ENCODE data around the gene HMSD.

The HMSD gene

GRCh38 chr18:63974991-63975390 is 25.9 kb downstream of the HMSD start:
- Histone ChIP-seq H3K9me3 (ENCODE audit: insufficient read depth, low read depth, low read length) (no peaks in the 10 kb centered on the region), H3K4me1 (ENCODE audit: insufficient read depth, low read length) (0 out of 2 replicates have a peak, but pooled peaks cover 6% of the 10 kb centered on the region), H3K27ac (ENCODE audit: low read depth, low read length) (no peak overlapping the region), H3K4me3 (ENCODE audit: low read length) (no peak overlapping the region), H3K9ac (ENCODE audit: low read depth, low read length) (no peak overlapping the region), H3K36me3 (ENCODE audit: insufficient read depth, low read length) (no peaks in the 10 kb centered on the region), H3K27me3 (ENCODE audit: insufficient read depth, low read length) (peaks cover 71% of the 10 kb centered on the region)
- no CpG with 5 or more reads among the region's 2 CpGs for WGBS

GRCh38 chr18:63975628-63976027 is 26.5 kb downstream of the HMSD start:
- WGBS, result 78% methylated on average over 3 of the region's 3 CpGs
- Histone ChIP-seq H3K36me3 (ENCODE audit: insufficient read depth, low read length) (no peaks in the 10 kb centered on the region), H3K9me3 (ENCODE audit: insufficient read depth, low read depth, low read length) (no peaks in the 10 kb centered on the region), H3K27me3 (ENCODE audit: insufficient read depth, low read length) (peaks cover 73% of the 10 kb centered on the region), H3K4me3 (ENCODE audit: low read length) (no peak overlapping the region), H3K27ac (ENCODE audit: low read depth, low read length) (no peak overlapping the region), H3K4me1 (ENCODE audit: insufficient read depth, low read length) (0 out of 2 replicates have a peak, but pooled peaks cover 6% of the 10 kb centered on the region), H3K9ac (ENCODE audit: low read depth, low read length) (no peak overlapping the region)

- no peaks in the 10 kb centered on the region for H3K4me1 ChIP-seq (ENCODE audit: insufficient read depth, low read length)
- 88% methylated on average over 3 of the region's 3 CpGs for WGBS
- no peaks in the 10 kb centered on the region for H3K36me3 ChIP-seq (ENCODE audit: insufficient read depth, low read length)
- H3K9ac ChIP-seq (ENCODE audit: low read depth, low read length), result no peak overlapping the region
- no peak overlapping the region for H3K4me3 ChIP-seq (ENCODE audit: low read length)
- H3K27me3 ChIP-seq (ENCODE audit: insufficient read depth, low read length), result peaks cover 62% of the 10 kb centered on the region
- no peaks in the 10 kb centered on the region for H3K9me3 ChIP-seq (ENCODE audit: insufficient read depth, low read depth, low read length)
- H3K27ac ChIP-seq (ENCODE audit: low read depth, low read length), result no peak overlapping the region
Measured at GRCh38 chr18:63977040-63977439, 27.9 kb downstream of the HMSD start.

GRCh38 chr18:63979409-63979920 is 30.4 kb downstream of the HMSD start:
- no peak overlapping the region for H3K27ac ChIP-seq (ENCODE audit: low read depth, low read length)
- WGBS, result 38% methylated on average over 6 of the region's 6 CpGs
- no peaks in the 10 kb centered on the region for H3K4me1 ChIP-seq (ENCODE audit: insufficient read depth, low read length)
- no peak overlapping the region for H3K9ac ChIP-seq (ENCODE audit: low read depth, low read length)
- H3K36me3 ChIP-seq (ENCODE audit: insufficient read depth, low read length), result no peaks in the 10 kb centered on the region
- H3K27me3 ChIP-seq (ENCODE audit: insufficient read depth, low read length), result peaks cover 53% of the 10 kb centered on the region
- no peaks in the 10 kb centered on the region for H3K9me3 ChIP-seq (ENCODE audit: insufficient read depth, low read depth, low read length)
- H3K4me3 ChIP-seq (ENCODE audit: low read length), result no peak overlapping the region

GRCh38 chr18:63980027-63980426 is 30.9 kb downstream of the HMSD start:
- no peak overlapping the region for H3K27ac ChIP-seq (ENCODE audit: low read depth, low read length)
- WGBS, result 90% methylated on average over 7 of the region's 7 CpGs
- peaks cover 47% of the 10 kb centered on the region for H3K27me3 ChIP-seq (ENCODE audit: insufficient read depth, low read length)
- no peaks in the 10 kb centered on the region for H3K4me1 ChIP-seq (ENCODE audit: insufficient read depth, low read length)
- no peak overlapping the region for H3K4me3 ChIP-seq (ENCODE audit: low read length)
- no peaks in the 10 kb centered on the region for H3K36me3 ChIP-seq (ENCODE audit: insufficient read depth, low read length)
- no peak overlapping the region for H3K9ac ChIP-seq (ENCODE audit: low read depth, low read length)
- H3K9me3 ChIP-seq (ENCODE audit: insufficient read depth, low read depth, low read length), result no peaks in the 10 kb centered on the region

- H3K27me3 ChIP-seq (ENCODE audit: insufficient read depth, low read length), result peaks cover 37% of the 10 kb centered on the region
- no peaks in the 10 kb centered on the region for H3K9me3 ChIP-seq (ENCODE audit: insufficient read depth, low read depth, low read length)
- WGBS, result 86% methylated on average over 5 of the region's 6 CpGs
- H3K27ac ChIP-seq (ENCODE audit: low read depth, low read length), result no peak overlapping the region
- H3K4me1 ChIP-seq (ENCODE audit: insufficient read depth, low read length), result no peaks in the 10 kb centered on the region
- no peak overlapping the region for H3K9ac ChIP-seq (ENCODE audit: low read depth, low read length)
- H3K36me3 ChIP-seq (ENCODE audit: insufficient read depth, low read length), result no peaks in the 10 kb centered on the region
- H3K4me3 ChIP-seq (ENCODE audit: low read length), result no peak overlapping the region
Measured at GRCh38 chr18:63980896-63981460, 31.9 kb downstream of the HMSD start.

- WGBS, result 91% methylated on average over 2 of the region's 2 CpGs
- no peak overlapping the region for H3K27ac ChIP-seq (ENCODE audit: low read depth, low read length)
- H3K9ac ChIP-seq (ENCODE audit: low read depth, low read length), result no peak overlapping the region
- no peaks in the 10 kb centered on the region for H3K4me1 ChIP-seq (ENCODE audit: insufficient read depth, low read length)
- H3K9me3 ChIP-seq (ENCODE audit: insufficient read depth, low read depth, low read length), result no peaks in the 10 kb centered on the region
- peaks cover 30% of the 10 kb centered on the region for H3K27me3 ChIP-seq (ENCODE audit: insufficient read depth, low read length)
- no peaks in the 10 kb centered on the region for H3K36me3 ChIP-seq (ENCODE audit: insufficient read depth, low read length)
- H3K4me3 ChIP-seq (ENCODE audit: low read length), result no peak overlapping the region
Measured at GRCh38 chr18:63981719-63982118, 32.6 kb downstream of the HMSD start.

- H3K36me3 ChIP-seq (ENCODE audit: insufficient read depth, low read length), result no peaks in the 10 kb centered on the region
- no peak overlapping the region for H3K27ac ChIP-seq (ENCODE audit: low read depth, low read length)
- no peaks in the 10 kb centered on the region for H3K4me1 ChIP-seq (ENCODE audit: insufficient read depth, low read length)
- H3K9ac ChIP-seq (ENCODE audit: low read depth, low read length), result no peak overlapping the region
- no peak overlapping the region for H3K4me3 ChIP-seq (ENCODE audit: low read length)
- no peaks in the 10 kb centered on the region for H3K9me3 ChIP-seq (ENCODE audit: insufficient read depth, low read depth, low read length)
- H3K27me3 ChIP-seq (ENCODE audit: insufficient read depth, low read length), result peaks cover 24% of the 10 kb centered on the region
- WGBS, result 94% methylated on average over 3 of the region's 3 CpGs
Measured at GRCh38 chr18:63982361-63982760, 33.3 kb downstream of the HMSD start.

- 89% methylated on average over 7 of the region's 7 CpGs for WGBS
- no peaks in the 10 kb centered on the region for H3K36me3 ChIP-seq (ENCODE audit: insufficient read depth, low read length)
- no peaks in the 10 kb centered on the region; the same call in 1 of the 2 replicates for H3K27me3 ChIP-seq (ENCODE audit: insufficient read depth, low read length)
- H3K9ac ChIP-seq (ENCODE audit: low read depth, low read length), result no peak overlapping the region
- no peaks in the 10 kb centered on the region for H3K4me1 ChIP-seq (ENCODE audit: insufficient read depth, low read length)
- H3K4me3 ChIP-seq (ENCODE audit: low read length), result no peak overlapping the region
- H3K27ac ChIP-seq (ENCODE audit: low read depth, low read length), result no peak overlapping the region
- no peaks in the 10 kb centered on the region for H3K9me3 ChIP-seq (ENCODE audit: insufficient read depth, low read depth, low read length)
Measured at GRCh38 chr18:63986885-63987284, 37.8 kb downstream of the HMSD start.

- Histone ChIP-seq H3K9ac (ENCODE audit: low read depth, low read length) (no peak overlapping the region), H3K4me3 (ENCODE audit: low read length) (no peak overlapping the region), H3K9me3 (ENCODE audit: insufficient read depth, low read depth, low read length) (0 out of 2 replicates have a peak, but pooled peaks cover under 1% of the 10 kb centered on the region), H3K4me1 (ENCODE audit: insufficient read depth, low read length) (no peaks in the 10 kb centered on the region), H3K27ac (ENCODE audit: low read depth, low read length) (no peak overlapping the region), H3K27me3 (ENCODE audit: insufficient read depth, low read length) (no peaks in the 10 kb centered on the region), H3K36me3 (ENCODE audit: insufficient read depth, low read length) (no peaks in the 10 kb centered on the region)
- 97% methylated on average over 2 of the region's 2 CpGs for WGBS
Measured at GRCh38 chr18:63987743-63988142, 38.6 kb downstream of the HMSD start.

- no peak overlapping the region for H3K4me3 ChIP-seq (ENCODE audit: low read length)
- no peaks in the 10 kb centered on the region for H3K36me3 ChIP-seq (ENCODE audit: insufficient read depth, low read length)
- no peaks in the 10 kb centered on the region for H3K27me3 ChIP-seq (ENCODE audit: insufficient read depth, low read length)
- WGBS, result 85% methylated on average over 7 of the region's 7 CpGs
- no peaks in the 10 kb centered on the region for H3K4me1 ChIP-seq (ENCODE audit: insufficient read depth, low read length)
- H3K9me3 ChIP-seq (ENCODE audit: insufficient read depth, low read depth, low read length), result peaks cover 15% of the 10 kb centered on the region; the same call in 1 of the 2 replicates
- H3K9ac ChIP-seq (ENCODE audit: low read depth, low read length), result no peak overlapping the region
- H3K27ac ChIP-seq (ENCODE audit: low read depth, low read length), result no peak overlapping the region
Measured at GRCh38 chr18:63992751-63993150, 43.6 kb downstream of the HMSD start.
